AG09319 (cell line): Measurements from ENCODE around the gene RBM48.
"Not testable (repeated sequence)": the region's sequence is repeated elsewhere in the genome, so short reads cannot be mapped to it uniquely, and the experiment has no call there.

Experiments used
- DNase-seq: peaks from one replicate; pipeline ENCODE4 v3.0.0-alpha.2; 2010; ENCODE audit warnings: low read depth; ENCODE audit errors: extremely low read depth
- CTCF ChIP-seq: IDR thresholded peaks from 2 replicates; pipeline ENCODE4 v1.5.1; 2011; ENCODE audit warnings: low read depth, mild to moderate bottlenecking, inconsistent platforms, low read length, moderate library complexity

Gene RBM48

GRCh38 chr7:92520024-92520423 lies 8.6 kb upstream of the RBM48 start:
- no peak for TF ChIP-seq CTCF
- DNase-seq: no peak

DNA sequence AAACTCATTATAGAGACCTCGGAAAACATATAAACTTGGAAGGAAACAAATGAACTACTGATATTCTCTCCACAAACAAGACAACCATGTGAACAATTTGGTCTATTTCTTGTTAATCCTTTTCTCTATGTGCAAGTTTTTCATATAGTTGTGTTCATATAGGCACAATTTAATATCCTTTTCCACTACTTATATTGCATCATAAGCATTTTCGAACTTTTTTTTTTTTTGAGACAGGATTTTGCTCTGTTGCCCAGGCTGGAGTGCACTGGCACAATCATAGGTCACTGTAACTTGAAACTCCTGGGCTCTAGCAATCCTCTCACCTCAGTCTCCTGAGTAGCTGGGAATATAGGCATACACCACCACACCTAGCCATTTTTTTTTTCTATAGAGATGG lies 5.5 kb upstream of the RBM48 start:
- TF ChIP-seq CTCF: no peak
- DNase-seq: no peak

- no peak; the same call in 1 of the 2 replicates for TF ChIP-seq CTCF
- DNase-seq: no peak
Observed at GRCh38 chr7:92527300-92528187, 1.1 kb upstream of the RBM48 start.

DNA sequence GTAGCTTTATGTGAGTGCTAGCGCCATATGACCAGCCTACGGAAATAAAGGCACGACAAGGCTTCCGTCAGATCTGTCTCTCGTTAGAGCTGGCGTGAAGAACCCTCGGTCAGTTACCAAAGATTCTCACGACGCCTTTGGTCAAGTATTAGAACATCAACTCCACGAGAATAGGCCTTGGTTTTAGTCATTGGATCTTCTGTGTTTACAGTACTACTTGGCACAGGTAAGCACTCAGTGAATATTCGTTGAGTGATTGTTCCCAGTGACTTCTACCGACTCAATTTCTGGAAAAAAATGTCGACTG lies 316 bp downstream of the RBM48 start:
- DNase-seq: no peak

GRCh38 chr7:92534572-92534971 lies 6.0 kb downstream of the RBM48 start:
- no peak for DNase-seq
- no peak for TF ChIP-seq CTCF

More for the DNA sequence above, 316 bp downstream of the RBM48 start:
- no peak for TF ChIP-seq CTCF

- not testable (repeated sequence) for DNase-seq
Observed at GRCh38 chr7:92543542-92543941, 14.9 kb downstream of the RBM48 start.

DNA sequence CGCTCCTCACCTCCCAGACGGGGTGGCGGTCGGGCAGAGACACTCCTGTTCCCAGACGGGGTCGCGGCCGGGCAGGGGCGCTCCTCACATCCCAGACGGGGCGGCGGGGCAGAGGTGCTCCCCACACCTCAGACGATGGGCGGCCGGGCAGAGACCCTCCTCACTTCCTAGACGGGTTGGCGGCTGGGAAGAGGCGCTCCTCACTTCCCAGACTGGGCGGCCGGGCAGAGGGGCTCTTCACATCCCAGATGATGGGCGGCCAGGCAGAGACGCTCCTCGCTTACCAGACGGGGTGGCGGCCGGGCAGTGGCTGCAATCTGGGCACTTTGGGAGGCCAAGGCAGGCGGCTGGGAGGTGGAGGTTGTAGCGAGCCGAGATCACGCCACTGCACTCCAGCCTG lies 16.5 kb downstream of the RBM48 start:
- not testable (repeated sequence) for DNase-seq

DNA sequence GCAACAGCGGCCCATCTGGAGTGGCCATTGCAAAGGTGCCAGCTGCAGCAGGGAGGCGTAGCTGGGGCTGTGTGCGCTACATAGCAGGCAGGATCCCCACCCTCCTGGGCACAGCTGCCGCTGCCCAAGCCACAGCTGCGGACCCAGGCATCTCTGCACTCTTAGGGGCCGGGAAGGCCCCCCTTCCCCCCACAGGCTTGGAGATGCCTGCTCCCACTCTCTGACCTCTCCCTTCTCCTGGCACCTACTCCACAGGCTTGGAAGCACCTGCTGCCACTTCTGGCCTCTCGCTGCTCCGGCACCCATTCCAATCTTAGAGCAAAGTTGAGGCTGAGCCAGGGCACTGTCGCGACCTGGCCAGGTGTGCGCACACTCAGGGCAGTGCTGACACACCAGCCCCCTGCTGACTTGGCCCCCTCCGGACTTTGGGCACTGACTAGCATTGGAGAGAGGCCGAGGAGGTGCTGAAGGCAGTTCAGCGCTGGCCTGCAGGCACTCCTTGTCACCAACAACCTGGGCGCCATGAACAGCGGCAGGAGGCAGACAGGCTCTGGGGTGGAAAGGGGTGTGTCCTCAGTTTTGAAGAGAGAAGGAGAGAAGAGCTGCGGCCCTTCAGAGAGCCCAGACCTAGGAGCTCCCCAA lies 18.4 kb downstream of the RBM48 start:
- no peak for TF ChIP-seq CTCF
- no peak for DNase-seq
